Measurements from ENCODE around the gene GID8. TPM values are rescaled to one million over a fixed set of nuclear protein-coding genes. Genes with fewer than 3 reads are reported as not detected.

Gene GID8
- total RNA-seq, 4 donors from 2014 or later, result 39.6 to 59.3 (median 44.2) TPM

DNA sequence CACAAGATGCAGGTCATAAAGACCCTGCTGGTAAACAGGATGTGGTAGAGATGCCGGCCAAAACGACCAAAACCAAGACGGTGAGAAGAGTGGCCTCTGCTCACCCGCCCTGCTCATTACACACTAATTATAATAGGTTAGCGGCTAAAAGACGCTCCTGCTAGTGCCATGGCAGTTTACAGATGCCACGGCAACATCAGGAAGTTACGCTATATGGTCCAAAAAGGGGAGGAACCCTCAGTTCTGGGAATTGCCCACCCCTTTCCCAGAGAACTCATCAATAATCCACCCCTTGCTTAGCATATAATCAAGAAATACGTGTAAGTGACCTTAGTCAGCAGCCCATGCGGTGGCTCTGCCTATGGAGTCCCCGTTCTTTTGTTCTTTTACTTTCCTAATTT is 51.3 kb downstream of the GID8 start:
- WGBS, 2 donors, result 49 to 55% methylated on average over 11 of the region's 11 CpGs
- TF ChIP-seq, protein P1, sequence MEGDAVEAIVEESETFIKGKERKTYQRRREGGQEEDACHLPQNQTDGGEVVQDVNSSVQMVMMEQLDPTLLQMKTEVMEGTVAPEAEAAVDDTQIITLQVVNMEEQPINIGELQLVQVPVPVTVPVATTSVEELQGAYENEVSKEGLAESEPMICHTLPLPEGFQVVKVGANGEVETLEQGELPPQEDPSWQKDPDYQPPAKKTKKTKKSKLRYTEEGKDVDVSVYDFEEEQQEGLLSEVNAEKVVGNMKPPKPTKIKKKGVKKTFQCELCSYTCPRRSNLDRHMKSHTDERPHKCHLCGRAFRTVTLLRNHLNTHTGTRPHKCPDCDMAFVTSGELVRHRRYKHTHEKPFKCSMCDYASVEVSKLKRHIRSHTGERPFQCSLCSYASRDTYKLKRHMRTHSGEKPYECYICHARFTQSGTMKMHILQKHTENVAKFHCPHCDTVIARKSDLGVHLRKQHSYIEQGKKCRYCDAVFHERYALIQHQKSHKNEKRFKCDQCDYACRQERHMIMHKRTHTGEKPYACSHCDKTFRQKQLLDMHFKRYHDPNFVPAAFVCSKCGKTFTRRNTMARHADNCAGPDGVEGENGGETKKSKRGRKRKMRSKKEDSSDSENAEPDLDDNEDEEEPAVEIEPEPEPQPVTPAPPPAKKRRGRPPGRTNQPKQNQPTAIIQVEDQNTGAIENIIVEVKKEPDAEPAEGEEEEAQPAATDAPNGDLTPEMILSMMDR (IDR thresholded peaks at IDR 0.05), result no peak
- H3K4me3 ChIP-seq (ENCODE audit: low read depth, poor library complexity, severe bottlenecking), result no peak overlapping the region
- no peak for DNase-seq (ENCODE audit: low spot score in 2 of 2)
- intact Hi-C loops (cut with DNase I; ENCODE audit: low total_unique reads), result no loop called here

- 69 to 71% methylated on average over 20 to 22 of the region's 22 CpGs for WGBS, 2 donors
- intact Hi-C loops (cut with DNase I; ENCODE audit: low total_unique reads), result loop anchor here (10.0 kb wide), 1 partner anchor 526 kb away; no protein-coding TSS in a partner anchor
- no peak for DNase-seq (ENCODE audit: low spot score in 2 of 2)
- no peak overlapping the region for H3K4me3 ChIP-seq (ENCODE audit: low read depth, poor library complexity, severe bottlenecking)
- TF ChIP-seq POLR2A (IDR thresholded peaks at IDR 0.05), result no peak
- TF ChIP-seq, protein P1 (IDR thresholded peaks at IDR 0.05), result no peak
Observed at GRCh38 chr20:62990306-62990825, 52.4 kb downstream of the GID8 start.

DNA sequence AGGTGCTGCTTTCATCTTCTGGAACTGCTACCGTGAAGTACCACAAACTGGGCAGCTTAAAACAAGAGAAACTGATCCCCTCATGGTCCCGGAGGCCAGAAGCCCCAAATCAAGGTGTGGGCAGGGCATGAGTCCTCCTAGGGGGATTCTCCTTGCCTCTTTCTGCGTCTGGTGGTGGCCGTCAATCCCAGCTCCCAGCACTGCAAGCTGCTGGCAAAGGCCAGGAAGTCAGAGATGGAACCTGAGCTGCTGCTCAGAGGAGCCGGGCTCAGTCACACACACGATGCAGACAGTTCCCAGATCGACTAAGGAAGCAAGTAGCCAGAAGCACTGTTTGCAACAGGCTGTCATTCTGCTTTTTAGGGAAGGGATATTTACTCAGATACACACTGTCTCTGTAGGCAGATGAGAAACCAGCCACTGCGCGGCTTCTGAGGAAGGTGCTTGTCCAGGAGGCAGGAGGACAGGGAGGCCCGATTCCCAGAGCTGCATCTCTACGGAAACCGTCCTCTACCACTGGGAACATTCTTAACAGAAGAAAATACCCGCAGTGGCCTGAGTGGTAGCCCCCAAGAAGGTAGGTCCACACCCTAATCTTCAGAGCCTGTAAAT is 53.4 kb downstream of the GID8 start:
- intact Hi-C loops (cut with DNase I; ENCODE audit: low total_unique reads), result loop anchor here (10.0 kb wide), 1 partner anchor 527 kb away; no protein-coding TSS in a partner anchor
- TF ChIP-seq, protein P1 (IDR thresholded peaks at IDR 0.05), result no peak
- no peak for TF ChIP-seq POLR2A (IDR thresholded peaks at IDR 0.05)
- DNase-seq (ENCODE audit: low spot score in 2 of 2), result no peak
- H3K4me3 ChIP-seq (ENCODE audit: low read depth, poor library complexity, severe bottlenecking), result no peak overlapping the region
- 65 to 70% methylated on average over 13 of the region's 13 CpGs for WGBS, 2 donors

DNA sequence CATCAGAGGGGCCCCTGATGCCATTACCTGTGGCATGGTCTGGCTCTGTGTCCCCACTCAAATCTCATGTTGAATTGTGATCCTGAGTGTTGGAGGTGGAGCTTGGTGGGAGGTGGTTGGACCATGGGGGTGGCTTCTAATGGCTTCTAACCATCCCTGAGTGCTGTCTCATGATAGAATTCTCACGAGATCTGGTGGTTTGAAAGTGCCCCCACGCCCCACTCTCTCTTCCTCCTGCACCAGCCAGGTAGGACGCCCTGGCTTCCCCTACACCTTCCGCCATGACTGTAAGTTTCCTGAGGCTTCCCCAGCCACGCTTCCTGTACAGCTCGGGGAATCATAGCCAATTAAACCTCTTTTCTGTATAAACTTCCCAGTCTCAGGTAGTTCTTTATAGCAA is 53.9 kb downstream of the GID8 start:
- 63 to 72% methylated on average over 6 of the region's 6 CpGs for WGBS, 2 donors
- intact Hi-C loops (cut with DNase I; ENCODE audit: low total_unique reads), result loop anchor here (10.0 kb wide), 1 partner anchor 527 kb away; no protein-coding TSS in a partner anchor
- no peak overlapping the region for H3K4me3 ChIP-seq (ENCODE audit: low read depth, poor library complexity, severe bottlenecking)
- no peak for DNase-seq (ENCODE audit: low spot score in 2 of 2)
- TF ChIP-seq POLR2A (IDR thresholded peaks at IDR 0.05), result no peak
- TF ChIP-seq, protein P1 (IDR thresholded peaks at IDR 0.05), result no peak

- H3K4me3 ChIP-seq (ENCODE audit: low read depth, poor library complexity, severe bottlenecking), result no peak overlapping the region
- DNase-seq (ENCODE audit: low spot score in 2 of 2), result no peak
- TF ChIP-seq, protein P1 (IDR thresholded peaks at IDR 0.05), result no peak
- TF ChIP-seq POLR2A (IDR thresholded peaks at IDR 0.05), result no peak
- WGBS, 2 donors, result 76 to 85% methylated on average over 23 of the region's 23 CpGs
- intact Hi-C loops (cut with DNase I; ENCODE audit: low total_unique reads), result loop anchor here (10.0 kb wide), 1 partner anchor 529 kb away; no protein-coding TSS in a partner anchor
Observed at GRCh38 chr20:62993856-62994494, 56.0 kb downstream of the GID8 start.
